B cell (primary cell): Measurements from ENCODE around the gene ZNF423.

Source experiments
- EZH2 ChIP-seq: IDR thresholded peaks from 2 replicates; pipeline ENCODE4 v1.6.1; 2012; ENCODE audit warnings: borderline replicate concordance, low read depth, mild to moderate bottlenecking, moderate library complexity, low read length; ENCODE audit not compliant: insufficient read depth, poor library complexity, severe bottlenecking
- TF ChIP-seq, protein P1 (sequence below): fragments of 200-600 bp; IDR thresholded peaks from one replicate; pipeline ENCODE4 v1.8.0; 2022; ENCODE audit warnings: antibody characterized with exemption, mild to moderate bottlenecking

DNA sequence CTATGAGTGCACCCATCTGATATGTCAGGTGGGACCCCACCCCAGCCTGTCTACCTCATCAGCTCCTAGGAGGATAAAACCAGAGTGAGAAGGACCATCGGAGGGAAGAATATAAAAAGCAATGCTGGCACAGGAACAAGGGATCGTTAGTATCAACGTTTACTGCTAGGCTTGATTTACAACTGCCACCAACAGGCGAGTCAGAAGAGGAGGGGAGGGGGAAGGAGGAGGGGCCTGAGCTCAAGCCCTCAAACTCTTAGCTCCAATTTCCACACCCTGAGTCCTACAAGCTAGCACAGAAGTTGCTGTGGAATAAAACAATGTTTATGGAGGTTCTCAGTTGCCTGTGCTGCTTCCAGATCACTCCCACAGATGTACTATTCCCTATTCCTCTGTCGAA, 247.8 kb downstream of the ZNF423 start:
- TF ChIP-seq, protein P1, sequence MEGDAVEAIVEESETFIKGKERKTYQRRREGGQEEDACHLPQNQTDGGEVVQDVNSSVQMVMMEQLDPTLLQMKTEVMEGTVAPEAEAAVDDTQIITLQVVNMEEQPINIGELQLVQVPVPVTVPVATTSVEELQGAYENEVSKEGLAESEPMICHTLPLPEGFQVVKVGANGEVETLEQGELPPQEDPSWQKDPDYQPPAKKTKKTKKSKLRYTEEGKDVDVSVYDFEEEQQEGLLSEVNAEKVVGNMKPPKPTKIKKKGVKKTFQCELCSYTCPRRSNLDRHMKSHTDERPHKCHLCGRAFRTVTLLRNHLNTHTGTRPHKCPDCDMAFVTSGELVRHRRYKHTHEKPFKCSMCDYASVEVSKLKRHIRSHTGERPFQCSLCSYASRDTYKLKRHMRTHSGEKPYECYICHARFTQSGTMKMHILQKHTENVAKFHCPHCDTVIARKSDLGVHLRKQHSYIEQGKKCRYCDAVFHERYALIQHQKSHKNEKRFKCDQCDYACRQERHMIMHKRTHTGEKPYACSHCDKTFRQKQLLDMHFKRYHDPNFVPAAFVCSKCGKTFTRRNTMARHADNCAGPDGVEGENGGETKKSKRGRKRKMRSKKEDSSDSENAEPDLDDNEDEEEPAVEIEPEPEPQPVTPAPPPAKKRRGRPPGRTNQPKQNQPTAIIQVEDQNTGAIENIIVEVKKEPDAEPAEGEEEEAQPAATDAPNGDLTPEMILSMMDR, result no peak
- no peak for TF ChIP-seq EZH2
